ENCODE data around the gene UBQLNL.

UBQLNL gene, protein sequence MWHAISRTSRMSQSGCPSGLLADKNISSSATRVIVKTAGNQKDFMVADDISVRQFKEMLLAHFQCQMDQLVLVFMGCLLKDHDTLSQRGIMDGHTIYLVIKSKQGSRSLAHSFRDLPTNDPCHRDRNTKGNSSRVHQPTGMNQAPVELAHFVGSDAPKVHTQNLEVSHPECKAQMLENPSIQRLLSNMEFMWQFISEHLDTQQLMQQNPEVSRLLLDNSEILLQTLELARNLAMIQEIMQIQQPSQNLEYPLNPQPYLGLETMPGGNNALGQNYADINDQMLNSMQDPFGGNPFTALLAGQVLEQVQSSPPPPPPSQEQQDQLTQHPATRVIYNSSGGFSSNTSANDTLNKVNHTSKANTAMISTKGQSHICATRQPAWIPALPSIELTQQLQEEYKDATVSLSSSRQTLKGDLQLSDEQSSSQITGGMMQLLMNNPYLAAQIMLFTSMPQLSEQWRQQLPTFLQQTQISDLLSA

DNA sequence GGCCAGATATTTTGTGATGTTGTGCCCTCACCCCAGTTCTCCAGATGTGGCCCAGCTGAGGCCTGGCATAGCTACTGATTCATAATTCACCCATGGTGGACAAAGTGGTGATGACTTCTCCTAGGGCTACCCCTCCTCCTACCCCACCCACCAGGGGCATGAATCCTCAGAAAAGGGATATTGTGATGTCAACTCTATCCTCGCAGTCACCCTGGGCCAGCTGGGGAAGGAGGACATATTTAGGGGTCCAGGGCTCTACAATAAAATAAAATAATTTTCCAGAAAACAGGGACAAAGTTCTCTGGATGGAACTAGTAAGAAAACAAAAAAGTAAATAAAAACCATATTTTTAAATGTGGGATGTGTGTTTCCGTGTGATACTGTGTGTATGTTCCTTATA lies at the start of gene UBQLNL:
TSS of gene UBQLNL (minus strand) at position 101 of the 400 bp plus-strand sequence. CDS start 258 bp downstream, outside the sequence.
- no peak for DNase-seq (ENCODE audit: low read depth, low spot score)
- Histone ChIP-seq H3K27ac (no peak within 1 kb of the TSS), H3K9ac (ENCODE audit: insufficient read length) (no peak within 1 kb of the TSS), H3K9me3 (ENCODE audit: low read depth, low read length) (no peaks in the 10 kb centered on the region), H3K4me3 (no peak within 1 kb of the TSS), H3K36me3 (ENCODE audit: insufficient read depth, low read length) (no peaks in the 10 kb centered on the region)
- no peak for TF ChIP-seq EZH2 (IDR thresholded peaks at IDR 0.05)
- no peak for TF ChIP-seq POLR2AphosphoS5 (IDR thresholded peaks at IDR 0.05; ENCODE audit: borderline replicate concordance, low read depth, low read length)
- TF ChIP-seq FOXP2 (optimal IDR thresholded peaks at IDR 0.05; ENCODE audit: control extremely low read depth, extremely low read length, insufficient read depth), result no peak

DNA sequence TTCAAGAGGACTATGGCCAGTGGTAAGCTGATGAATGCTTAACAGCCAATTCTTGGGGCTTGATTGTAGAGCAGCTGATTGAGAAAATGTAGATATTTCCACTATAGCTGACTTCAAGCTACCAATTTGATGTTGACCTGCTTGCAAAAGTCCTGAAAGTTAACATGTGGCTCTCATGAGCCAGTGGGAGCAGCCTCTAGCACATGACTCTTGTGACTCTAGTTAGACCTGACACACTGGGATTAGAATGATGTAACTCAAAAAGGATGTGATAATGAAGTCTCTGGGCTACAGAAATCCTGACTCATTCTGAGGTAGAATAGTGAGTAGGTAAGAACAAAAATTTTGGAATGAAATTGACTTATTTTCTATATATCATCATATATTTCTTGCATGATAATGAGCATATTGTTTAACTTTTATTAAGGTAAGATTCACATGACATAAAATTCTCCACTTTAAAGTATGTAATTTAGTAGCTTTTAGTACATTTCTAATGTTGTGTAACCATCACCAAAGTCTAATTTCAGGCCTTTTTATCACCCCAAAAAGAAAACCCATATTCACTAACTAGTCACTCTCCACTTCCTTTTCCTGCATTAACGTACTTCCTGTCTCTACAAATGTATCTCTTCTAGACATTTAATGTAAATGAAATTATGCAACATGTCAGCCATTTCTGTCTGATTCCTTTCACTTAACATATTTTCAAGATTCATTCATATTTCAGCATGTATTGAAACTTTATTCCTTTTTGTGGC lies 47.9 kb upstream of the UBQLNL start:
- Histone ChIP-seq H3K27ac (no peak overlapping the region), H3K9ac (ENCODE audit: insufficient read length) (no peak overlapping the region), H3K36me3 (ENCODE audit: insufficient read depth, low read length) (no peaks in the 10 kb centered on the region), H3K4me3 (no peak overlapping the region), H3K9me3 (ENCODE audit: low read depth, low read length) (no peaks in the 10 kb centered on the region)
- no peak for DNase-seq (ENCODE audit: low read depth, low spot score)
- TF ChIP-seq FOXP2 (optimal IDR thresholded peaks at IDR 0.05; ENCODE audit: control extremely low read depth, extremely low read length, insufficient read depth) (no peak), POLR2AphosphoS5 (IDR thresholded peaks at IDR 0.05; ENCODE audit: borderline replicate concordance, low read depth, low read length) (no peak), EZH2 (IDR thresholded peaks at IDR 0.05) (no peak)

DNA sequence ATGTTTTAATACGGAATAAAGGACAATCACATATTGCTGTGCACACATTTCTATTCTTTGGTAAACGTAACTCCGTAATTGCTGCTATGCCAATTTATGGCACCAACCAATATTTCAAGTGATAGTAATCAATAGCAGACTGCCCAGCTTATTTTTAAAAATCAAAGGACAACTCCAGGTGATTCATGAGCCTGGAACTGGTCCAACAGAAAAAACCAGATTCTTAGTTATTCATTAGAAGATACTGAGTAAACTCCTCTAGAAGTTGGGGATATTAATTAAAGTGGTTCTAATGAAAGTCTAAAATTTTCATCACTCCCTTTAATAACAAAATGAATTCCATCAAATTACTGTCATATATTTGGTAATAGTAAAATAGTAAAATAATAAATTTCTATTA lies 41.3 kb upstream of the UBQLNL start:
- Histone ChIP-seq H3K9ac (ENCODE audit: insufficient read length) (no peak overlapping the region), H3K27ac (no peak overlapping the region), H3K36me3 (ENCODE audit: insufficient read depth, low read length) (no peaks in the 10 kb centered on the region), H3K4me3 (no peak overlapping the region), H3K9me3 (ENCODE audit: low read depth, low read length) (no peaks in the 10 kb centered on the region)
- DNase-seq (ENCODE audit: low read depth, low spot score), result no peak
- TF ChIP-seq FOXP2 (optimal IDR thresholded peaks at IDR 0.05; ENCODE audit: control extremely low read depth, extremely low read length, insufficient read depth) (no peak), POLR2AphosphoS5 (IDR thresholded peaks at IDR 0.05; ENCODE audit: borderline replicate concordance, low read depth, low read length) (no peak)

DNA sequence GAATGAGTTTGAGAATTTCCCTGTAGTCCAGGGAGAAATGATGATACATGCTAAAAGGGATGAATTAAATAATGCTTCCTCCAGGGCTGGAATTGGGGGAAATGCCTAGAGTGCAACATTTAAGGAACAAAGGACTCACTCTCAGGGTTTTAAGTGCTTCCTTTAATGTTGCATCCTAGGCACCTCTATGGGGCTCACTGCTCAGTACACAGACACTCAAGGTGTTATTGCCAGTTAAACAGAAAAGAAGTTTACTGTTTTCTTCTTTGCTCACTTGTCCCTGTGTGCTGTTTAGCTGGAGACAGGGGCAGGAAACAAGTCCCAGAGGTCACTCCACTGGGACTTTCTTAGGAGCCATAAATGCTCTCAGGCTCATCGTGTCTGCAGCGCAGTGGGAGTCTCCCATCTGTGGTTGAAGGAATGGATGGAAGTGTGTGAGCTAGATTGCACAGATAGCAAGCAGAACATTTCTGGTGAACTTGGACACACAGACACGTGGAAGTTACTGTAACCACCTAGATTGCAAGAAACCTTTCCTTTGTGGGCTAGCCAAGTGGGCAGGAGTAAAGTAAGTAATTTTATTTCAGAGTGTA lies 40.2 kb upstream of the UBQLNL start:
- H3K9ac ChIP-seq (ENCODE audit: insufficient read length), result no peak overlapping the region
- no peak for TF ChIP-seq EZH2 (IDR thresholded peaks at IDR 0.05)
- TF ChIP-seq FOXP2 (optimal IDR thresholded peaks at IDR 0.05; ENCODE audit: control extremely low read depth, extremely low read length, insufficient read depth), result no peak
- no peak for TF ChIP-seq POLR2AphosphoS5 (IDR thresholded peaks at IDR 0.05; ENCODE audit: borderline replicate concordance, low read depth, low read length)
- no peak overlapping the region for H3K27ac ChIP-seq
- H3K9me3 ChIP-seq (ENCODE audit: low read depth, low read length), result no peaks in the 10 kb centered on the region
- no peaks in the 10 kb centered on the region for H3K36me3 ChIP-seq (ENCODE audit: insufficient read depth, low read length)
- DNase-seq (ENCODE audit: low read depth, low spot score), result no peak
- H3K4me3 ChIP-seq, result no peak overlapping the region

DNA sequence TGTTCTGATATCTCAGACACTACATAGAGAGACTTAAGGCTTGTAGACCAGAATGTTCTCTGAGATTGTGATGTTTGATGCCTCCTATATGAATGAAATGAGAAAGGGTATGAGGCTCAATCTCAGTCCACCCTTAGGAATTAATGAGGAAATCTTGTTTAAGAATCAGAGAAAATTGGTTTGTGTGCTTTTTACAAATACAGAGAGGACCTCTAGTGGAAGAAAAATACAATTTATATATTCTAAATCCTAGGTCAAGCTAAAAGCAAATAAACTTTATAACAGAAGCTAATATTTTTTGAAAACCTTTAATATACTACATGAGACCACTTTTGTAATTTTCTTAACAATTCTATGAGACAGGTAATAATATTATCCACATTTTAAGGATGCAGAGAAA lies 36.8 kb upstream of the UBQLNL start:
- TF ChIP-seq FOXP2 (optimal IDR thresholded peaks at IDR 0.05; ENCODE audit: control extremely low read depth, extremely low read length, insufficient read depth), result no peak
- TF ChIP-seq POLR2AphosphoS5 (IDR thresholded peaks at IDR 0.05; ENCODE audit: borderline replicate concordance, low read depth, low read length), result no peak
- TF ChIP-seq EZH2 (IDR thresholded peaks at IDR 0.05), result no peak
- no peak for DNase-seq (ENCODE audit: low read depth, low spot score)
- Histone ChIP-seq H3K4me3 (no peak overlapping the region), H3K9me3 (ENCODE audit: low read depth, low read length) (no peaks in the 10 kb centered on the region), H3K36me3 (ENCODE audit: insufficient read depth, low read length) (no peaks in the 10 kb centered on the region), H3K27ac (no peak overlapping the region), H3K9ac (ENCODE audit: insufficient read length) (no peak overlapping the region)

DNA sequence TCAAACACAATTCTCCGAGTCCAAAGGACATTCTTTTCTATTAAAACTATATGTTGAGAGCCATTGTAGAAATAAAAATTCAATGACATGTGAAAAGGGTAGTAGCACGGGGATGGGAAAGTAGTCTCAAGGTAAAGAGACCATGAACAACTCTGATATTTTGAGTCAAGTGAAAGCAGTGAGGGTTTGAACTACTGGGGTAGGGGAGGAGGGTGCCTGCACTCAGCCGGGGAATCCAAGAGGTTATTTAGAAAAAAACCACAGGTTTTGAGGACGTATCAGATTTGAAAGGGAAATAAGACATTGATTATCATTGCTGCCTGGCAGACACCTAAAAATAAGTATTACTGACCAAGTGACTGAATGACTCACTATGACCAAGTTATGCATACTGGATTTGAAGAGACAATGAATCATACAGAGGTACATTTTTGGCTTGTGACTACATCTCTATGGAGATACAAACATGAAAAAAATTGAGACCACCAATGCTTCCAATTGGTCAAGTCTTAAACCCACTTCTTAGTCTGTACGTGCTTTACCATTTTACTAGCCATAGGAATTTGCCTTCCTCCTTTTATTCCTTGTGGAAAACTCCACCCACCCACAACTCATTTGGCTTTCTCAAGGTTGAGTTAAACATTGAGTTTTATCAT lies 34.1 kb upstream of the UBQLNL start:
- no peak overlapping the region for H3K4me3 ChIP-seq
- no peaks in the 10 kb centered on the region for H3K36me3 ChIP-seq (ENCODE audit: insufficient read depth, low read length)
- TF ChIP-seq POLR2AphosphoS5 (IDR thresholded peaks at IDR 0.05; ENCODE audit: borderline replicate concordance, low read depth, low read length), result no peak
- no peak for TF ChIP-seq FOXP2 (optimal IDR thresholded peaks at IDR 0.05; ENCODE audit: control extremely low read depth, extremely low read length, insufficient read depth)
- TF ChIP-seq EZH2 (IDR thresholded peaks at IDR 0.05), result no peak
- H3K9me3 ChIP-seq (ENCODE audit: low read depth, low read length), result no peaks in the 10 kb centered on the region
- H3K27ac ChIP-seq, result no peak overlapping the region
- no peak for DNase-seq (ENCODE audit: low read depth, low spot score)
- H3K9ac ChIP-seq (ENCODE audit: insufficient read length), result no peak overlapping the region

DNA sequence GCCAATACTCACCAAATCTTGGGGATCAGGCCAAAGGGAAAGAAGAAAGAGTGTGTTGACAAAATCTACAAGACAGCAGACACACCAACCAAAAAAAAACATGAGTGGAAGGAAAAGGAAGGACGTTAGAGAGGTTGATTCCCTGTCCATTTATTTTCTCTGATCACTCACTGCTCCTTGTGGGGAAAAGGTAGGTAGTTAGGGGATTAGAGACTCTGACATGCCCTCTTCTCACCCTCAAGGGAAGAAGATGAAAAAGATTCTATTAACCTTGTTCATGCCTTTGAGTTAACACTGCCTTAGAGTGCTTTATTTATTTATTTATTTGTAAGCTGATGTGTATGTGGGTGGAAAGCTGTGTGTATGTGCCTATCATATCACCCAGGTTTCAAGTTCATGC lies 31.9 kb upstream of the UBQLNL start, which contains the start of gene OR52H1:
TSS of gene OR52H1 (minus strand) at position 101 of the 400 bp plus-strand sequence. CDS start 3,035 bp downstream, outside the sequence.
- no peaks in the 10 kb centered on the region for H3K9me3 ChIP-seq (ENCODE audit: low read depth, low read length)

More for the DNA sequence above, 31.9 kb upstream of the UBQLNL start, which contains the start of gene OR52H1:
- Histone ChIP-seq H3K36me3 (ENCODE audit: insufficient read depth, low read length) (no peaks in the 10 kb centered on the region), H3K4me3 (no peak within 1 kb of the TSS), H3K9ac (ENCODE audit: insufficient read length) (no peak within 1 kb of the TSS), H3K27ac (no peak within 1 kb of the TSS)
- TF ChIP-seq EZH2 (IDR thresholded peaks at IDR 0.05) (no peak), FOXP2 (optimal IDR thresholded peaks at IDR 0.05; ENCODE audit: control extremely low read depth, extremely low read length, insufficient read depth) (no peak), POLR2AphosphoS5 (IDR thresholded peaks at IDR 0.05; ENCODE audit: borderline replicate concordance, low read depth, low read length) (no peak)
- DNase-seq (ENCODE audit: low read depth, low spot score), result no peak

Measured in SK-N-MC (cell line).